SK-N-MC (cell line): Measurements from ENCODE around the gene PTGES.

ENCODE experiments used
- EZH2 ChIP-seq: fragments of 200-600 bp; sonication (generic); IDR thresholded peaks from one replicate; pipeline ENCODE4 v1.6.1; 2017; ENCODE audit warnings: antibody characterized with exemption
- FOXP2 ChIP-seq: optimal IDR thresholded peaks from 2 replicates; pipeline ENCODE3; 2011; ENCODE audit warnings: mild to moderate bottlenecking, moderate library complexity; ENCODE audit not compliant: insufficient read depth; ENCODE audit errors: extremely low read length, control extremely low read depth
- POLR2AphosphoS5 ChIP-seq: IDR thresholded peaks from 2 replicates; pipeline ENCODE4 v1.6.1; 2012; ENCODE audit warnings: mild to moderate bottlenecking, low read depth, low read length, borderline replicate concordance

- no peak for TF ChIP-seq EZH2
- no peak for TF ChIP-seq POLR2AphosphoS5
- no peak for TF ChIP-seq FOXP2
These were observed 7.6 kb downstream of the PTGES start for GRCh38 chr9:129745200-129745599.
